GM12891 (cell line): ENCODE data around the gene UTP14C.

ENCODE experiments used
- POLR2A ChIP-seq: IDR thresholded peaks from 2 replicates; pipeline ENCODE4 v1.6.1; 2011; ENCODE audit warnings: low read depth, low read length, control low read depth
- POLR2AphosphoS5 ChIP-seq: IDR thresholded peaks from 2 replicates; pipeline ENCODE4 v1.6.1; 2011; ENCODE audit warnings: low read depth, low read length, control low read depth
- SPI1 ChIP-seq: IDR thresholded peaks from 2 replicates; pipeline ENCODE4 v1.6.1; 2011; ENCODE audit warnings: low read depth, low read length, control low read depth
- TAF1 ChIP-seq: IDR thresholded peaks from 2 replicates; pipeline ENCODE4 v1.6.1; 2011; ENCODE audit warnings: low read depth, low read length, control low read depth

- TF ChIP-seq POLR2A (no peak), POLR2AphosphoS5 (no peak), TAF1 (no peak), SPI1 (no peak)
Observed at GRCh38 chr13:51976890-51977289, 47.6 kb upstream of the UTP14C start.
